IgD-negative memory B cell (primary cell): ENCODE measurements around the gene ELOVL3. TPM values are rescaled to one million over a fixed set of nuclear protein-coding genes. Genes with fewer than 3 reads are reported as not detected.

Experiments
- H3K27ac Mint-ChIP-seq, 3 donors: one replicate each; pipeline ENCODE4 v1.8.0; 2020 to 2022; ENCODE audit warnings: mild to moderate bottlenecking in 3 of 3, mixed read lengths in 3 of 3, moderate library complexity in 1 of 3
- H3K27me3 Mint-ChIP-seq: one replicate; pipeline ENCODE4 v1.8.0; 2021; ENCODE audit warnings: mixed read lengths
- H3K36me3 Mint-ChIP-seq: one replicate; pipeline ENCODE4 v1.8.0; 2020; ENCODE audit warnings: mild to moderate bottlenecking, mixed read lengths
- H3K4me1 Mint-ChIP-seq, 3 donors: one replicate each; pipeline ENCODE4 v1.8.0; 2020 to 2022; ENCODE audit warnings: mixed read lengths in 3 of 3, mild to moderate bottlenecking in 1 of 3
- H3K4me3 Mint-ChIP-seq, 4 donors: one replicate each; pipeline ENCODE4 v1.8.0; 2020 to 2022; ENCODE audit warnings: mild to moderate bottlenecking in 4 of 4, mixed read lengths in 4 of 4, moderate library complexity in 3 of 4
- H3K9me3 Mint-ChIP-seq, 3 donors: one replicate each; pipeline ENCODE4 v1.8.0; 2020 to 2021; ENCODE audit warnings: mixed read lengths in 3 of 3, mild to moderate bottlenecking in 1 of 3
- polyA plus RNA-seq: library from polyadenylated mRNA; unstranded; fragments of 300-500 nt; fragmentation: Illumina TruSeq; gene quantifications from one replicate; pipeline ENCODE4 v1.2.3, GENCODE V29; 2021

The ELOVL3 gene
- polyA plus RNA-seq, 1 donor from 2014 or later: not detected

- peaks cover 3% of the 10 kb centered on the region for H3K36me3 Mint-ChIP-seq
- H3K9me3 Mint-ChIP-seq: no peaks in the 10 kb centered on the region
- no peaks in the 10 kb centered on the region for H3K27me3 Mint-ChIP-seq
- H3K27ac Mint-ChIP-seq: no peak overlapping the region
- no peak overlapping the region for H3K4me3 Mint-ChIP-seq
- H3K4me1 Mint-ChIP-seq: peaks cover 8 to 19% (median 10%) of the 10 kb centered on the region in 3 donors
These were observed 28.3 kb downstream of the ELOVL3 start for GRCh38 chr10:102254426-102254825.

GRCh38 chr10:102255404-102255803, 29.3 kb downstream of the ELOVL3 start:
- no peak overlapping the region for H3K27ac Mint-ChIP-seq

GRCh38 chr10:102261196-102261595, 35.1 kb downstream of the ELOVL3 start:
- Mint-ChIP-seq H3K27me3 (no peaks in the 10 kb centered on the region), H3K4me3 (no peak overlapping the region), H3K9me3 (no peaks in the 10 kb centered on the region), H3K27ac (no peak overlapping the region), H3K36me3 (peaks cover 8% of the 10 kb centered on the region), H3K4me1 (peaks cover under 1 to 10% (median 6%) of the 10 kb centered on the region in 3 donors)

More at GRCh38 chr10:102255404-102255803, 29.3 kb downstream of the ELOVL3 start:
- peaks cover 8 to 19% (median 9%) of the 10 kb centered on the region in 3 donors for H3K4me1 Mint-ChIP-seq
- H3K36me3 Mint-ChIP-seq: peaks cover 3% of the 10 kb centered on the region
- H3K4me3 Mint-ChIP-seq: no peak overlapping the region
- H3K9me3 Mint-ChIP-seq: no peaks in the 10 kb centered on the region
- no peaks in the 10 kb centered on the region for H3K27me3 Mint-ChIP-seq

GRCh38 chr10:102261842-102262241, 35.7 kb downstream of the ELOVL3 start:
- Mint-ChIP-seq H3K27me3 (no peaks in the 10 kb centered on the region), H3K27ac (no peak overlapping the region), H3K9me3 (no peaks in the 10 kb centered on the region), H3K4me1 (peaks cover under 1 to 10% (median 6%) of the 10 kb centered on the region in 3 donors), H3K4me3 (no peak overlapping the region), H3K36me3 (peaks cover 8% of the 10 kb centered on the region)

- no peaks in the 10 kb centered on the region for H3K27me3 Mint-ChIP-seq
- H3K36me3 Mint-ChIP-seq: peaks cover 8% of the 10 kb centered on the region
- no peak overlapping the region for H3K4me3 Mint-ChIP-seq
- peaks cover 3 to 15% (median 10%) of the 10 kb centered on the region in 3 donors for H3K4me1 Mint-ChIP-seq
- no peak overlapping the region for H3K27ac Mint-ChIP-seq
- no peaks in the 10 kb centered on the region for H3K9me3 Mint-ChIP-seq
These were observed 36.8 kb downstream of the ELOVL3 start for GRCh38 chr10:102262744-102263370.

GRCh38 chr10:102264371-102264770, 38.3 kb downstream of the ELOVL3 start:
- no peaks in the 10 kb centered on the region for H3K9me3 Mint-ChIP-seq
- H3K36me3 Mint-ChIP-seq: peaks cover 11% of the 10 kb centered on the region
- peaks cover 6 to 17% (median 16%) of the 10 kb centered on the region in 3 donors for H3K4me1 Mint-ChIP-seq
- H3K27me3 Mint-ChIP-seq: no peaks in the 10 kb centered on the region
- H3K4me3 Mint-ChIP-seq: no peak overlapping the region
- peak overlapping the region in 1 of 3 donors; percentile 47 for H3K27ac Mint-ChIP-seq

GRCh38 chr10:102266670-102267069, 40.6 kb downstream of the ELOVL3 start:
- Mint-ChIP-seq H3K36me3 (peaks cover 11% of the 10 kb centered on the region), H3K27me3 (no peaks in the 10 kb centered on the region), H3K4me3 (no peak overlapping the region), H3K4me1 (peaks cover 6 to 20% (median 16%) of the 10 kb centered on the region in 3 donors), H3K27ac (peak overlapping the region in 1 of 3 donors; percentile 71), H3K9me3 (no peaks in the 10 kb centered on the region)

GRCh38 chr10:102267748-102268147, 41.6 kb downstream of the ELOVL3 start:
- Mint-ChIP-seq H3K36me3 (peaks cover 8% of the 10 kb centered on the region), H3K27me3 (no peaks in the 10 kb centered on the region), H3K27ac (no peak overlapping the region), H3K4me3 (no peak overlapping the region), H3K9me3 (no peaks in the 10 kb centered on the region), H3K4me1 (peaks cover 9 to 20% (median 16%) of the 10 kb centered on the region in 3 donors)

- no peaks in the 10 kb centered on the region for H3K9me3 Mint-ChIP-seq
- peaks cover 7% of the 10 kb centered on the region for H3K36me3 Mint-ChIP-seq
- no peaks in the 10 kb centered on the region for H3K27me3 Mint-ChIP-seq
- no peak overlapping the region for H3K27ac Mint-ChIP-seq
- H3K4me3 Mint-ChIP-seq: no peak overlapping the region
- peaks cover 9 to 18% (median 14%) of the 10 kb centered on the region in 3 donors for H3K4me1 Mint-ChIP-seq
These were observed 42.3 kb downstream of the ELOVL3 start for GRCh38 chr10:102268375-102268888.

GRCh38 chr10:102269017-102269416, 42.9 kb downstream of the ELOVL3 start:
- H3K4me1 Mint-ChIP-seq: peaks cover 9 to 20% (median 10%) of the 10 kb centered on the region in 3 donors
- H3K9me3 Mint-ChIP-seq: no peaks in the 10 kb centered on the region
- peaks cover 7% of the 10 kb centered on the region for H3K36me3 Mint-ChIP-seq
- H3K4me3 Mint-ChIP-seq: no peak overlapping the region
- no peak overlapping the region for H3K27ac Mint-ChIP-seq
- H3K27me3 Mint-ChIP-seq: no peaks in the 10 kb centered on the region

GRCh38 chr10:102274062-102274461, 48.0 kb downstream of the ELOVL3 start:
- peak overlapping the region in 1 of 3 donors; percentile 23 for H3K27ac Mint-ChIP-seq
- peaks cover 0 to 17% (median 3%) of the 10 kb centered on the region in 3 donors for H3K4me1 Mint-ChIP-seq
- peaks cover 6% of the 10 kb centered on the region for H3K36me3 Mint-ChIP-seq
- no peaks in the 10 kb centered on the region for H3K9me3 Mint-ChIP-seq
- H3K4me3 Mint-ChIP-seq: no peak overlapping the region
- H3K27me3 Mint-ChIP-seq: no peaks in the 10 kb centered on the region

GRCh38 chr10:102275343-102275742, 49.2 kb downstream of the ELOVL3 start:
- H3K27ac Mint-ChIP-seq: no peak overlapping the region
- H3K4me3 Mint-ChIP-seq: no peak overlapping the region
- peaks cover 9 to 22% (median 10%) of the 10 kb centered on the region in 3 donors for H3K4me1 Mint-ChIP-seq
- H3K27me3 Mint-ChIP-seq: no peaks in the 10 kb centered on the region
- no peaks in the 10 kb centered on the region for H3K9me3 Mint-ChIP-seq
- peaks cover 4% of the 10 kb centered on the region for H3K36me3 Mint-ChIP-seq

GRCh38 chr10:102279104-102279503, 53.0 kb downstream of the ELOVL3 start:
- Mint-ChIP-seq H3K9me3 (no peaks in the 10 kb centered on the region), H3K27me3 (no peaks in the 10 kb centered on the region), H3K4me3 (no peak overlapping the region), H3K27ac (no peak overlapping the region), H3K4me1 (peaks cover 20 to 33% (median 23%) of the 10 kb centered on the region in 3 donors), H3K36me3 (peaks cover 4% of the 10 kb centered on the region)
